Heart right ventricle (tissue), 16 donors: ENCODE results near the gene XYLB. TPM values are rescaled to one million over a fixed set of nuclear protein-coding genes. Genes with fewer than 3 reads are reported as not detected.

Source experiments
- ATAC-seq, 8 donors: fragments of 200-7000 bp; cut with Tn5 transposase; one replicate each; pipeline ENCODE4 v1.9.1; 2020; ENCODE audit warnings: mild to moderate bottlenecking in 8 of 8, moderate library complexity in 8 of 8, moderate number of reproducible peaks in 1 of 8
- DNase-seq, 2 donors: peaks; one replicate each; pipeline ENCODE4 v3.0.0-alpha.2; 2020
- H3K27ac ChIP-seq, 10 donors: fragments of 200-600 bp; sonication (generic) in 2 of 10; one replicate each; pipeline versions ENCODE4 v1.5.0 to v1.8.0; 2020 to 2022; ENCODE audit warnings: mild to moderate bottlenecking in 3 of 10
- H3K27me3 ChIP-seq, 7 donors: fragments of 200-600 bp; one replicate each; pipeline ENCODE4 v1.8.0; 2021 to 2022; ENCODE audit warnings: mild to moderate bottlenecking in 2 of 7
- H3K36me3 ChIP-seq, 9 donors: fragments of 200-600 bp; sonication (generic) in 1 of 9; one replicate each; pipeline versions ENCODE4 v1.5.0 to v1.8.0; 2020 to 2022; ENCODE audit warnings: mild to moderate bottlenecking in 2 of 9
- H3K4me1 ChIP-seq, 9 donors: fragments of 200-600 bp; sonication (generic) in 1 of 9; one replicate each; pipeline versions ENCODE4 v1.5.0 to v1.8.0; 2020 to 2022; ENCODE audit warnings: mild to moderate bottlenecking in 4 of 9
- H3K4me3 ChIP-seq, 10 donors: fragments of 200-600 bp; sonication (generic) in 2 of 10; one replicate each; pipeline versions ENCODE4 v1.5.0 to v1.8.0; 2020 to 2022; ENCODE audit warnings: mild to moderate bottlenecking in 7 of 10, moderate library complexity in 2 of 10
- H3K9me3 ChIP-seq, 11 donors: fragments of 200-600 bp in 10 of 11; sonication (generic) in 2 of 11; one replicate each; pipeline versions ENCODE4 v1.5.0 to v1.8.0; 2013 to 2022; ENCODE audit warnings: mild to moderate bottlenecking in 2 of 11, control low read depth in 1 of 11, moderate library complexity in 1 of 11
- CTCF ChIP-seq, 9 donors: fragments of 200-600 bp; sonication (generic) in 2 of 9; IDR thresholded peaks; one replicate each; pipeline versions ENCODE4 v1.5.0 to v1.8.0; 2021 to 2022; ENCODE audit warnings: antibody characterized with exemption in 9 of 9, mild to moderate bottlenecking in 5 of 9, moderate library complexity in 1 of 9
- WGBS, 2 donors: extraction: QIAGEN DNeasy Blood & Tissue Kit; methylation state at CpG; one replicate each; pipeline ENCODE4 v1.1.7; 2013; ENCODE audit warnings: inconsistent platforms in 1 of 2; 5-methylcytosine and 5-hydroxymethylcytosine counted together
- intact Hi-C, 10 donors: fragments of 100-400 bp; cut with DNase I; formaldehyde crosslinking; loops; one replicate each; pipeline versions ENCODE4 v1.11.1 to v1.14.2; 2022
- polyA plus RNA-seq, 2 donors: library from polyadenylated mRNA; stranded (reverse); fragments of 200-250 nt; gene quantifications; one replicate each; pipeline ENCODE4 v1.2.3, GENCODE V29; 2013
- total RNA-seq, 10 donors: library from RNA; stranded (reverse); fragmentation: NEBNext Ultra II Directional in 3 of 10; extraction: Animal tissue kit (Norgen Biotek cat#: 25700) in 3 of 10; gene quantifications; one replicate each; pipeline versions ENCODE4 v1.2.1 to v1.2.4, GENCODE V29; 2021 to 2023
- donor health status: Arrhythmogenic right ventricular cardiomyopathy.
- donor health status: ischemic (EF 13 %, LVEDD 7.1; RV severe dilation, severe dysfunction).
- donor health status: healthy with polysubstance abuse.
- donor health status: DM: no; HTN: yes; CAD: no.
- donor health status: DM: no; HTN: no; CAD: no.
- donor health status: ischemic (EF 25% LVEDD 6.9; RV normal size, moderate dysfunction).
- donor health status: ischemic (EF 25% LVEDD 5.7; RV mildly dilated, moderate dysfunction).
- donor health status: healthy.
- donor health status: DM: yes; HTN: yes; CAD: no.
- donor health status: Ischemic cardiomyopathy.
- donor health status: ischemic (EF 35%, LVEDD 5.7; RV mildly dilated, moderate dysfunction).
- donor health status: nonischemic (EF 11% LVEDD 7.7; RV severe dilation, severe dysfunction).
- donor health status: DM: yes; HTN: yes; CAD: no.
- donor health status: PGD.
- donor health status: ischemic (EF 29% LVEDD 5.4; RV normal size, mild dysfunction).
- donor health status: nonischemic (EF 23%, LVEDD 6.1; RV moderate dilation, normal function).

XYLB gene
- total and polyA plus RNA-seq, 12 donors: 0.22 to 1.7 (median 0.67) TPM

- no peak for TF ChIP-seq CTCF (IDR thresholded peaks at IDR 0.05)
- Histone ChIP-seq H3K4me3 (no peak overlapping the region), H3K36me3 (no peaks in the 10 kb centered on the region), H3K4me1 (peaks cover 27 to 68% (median 48%) of the 10 kb centered on the region in 9 donors), H3K27me3 (peaks cover 0 to 15% (median 0%) of the 10 kb centered on the region in 7 donors), H3K27ac (peak overlapping the region in 5 of 10 donors; percentile 10 to 76 (median 36)), H3K9me3 (no peaks in the 10 kb centered on the region)
- DNase-seq (no peak), ATAC-seq (peak in 2 of 8 donors; percentile 3 to 15)
- intact Hi-C loops: loop anchor here in 2 of 10 donors (10.0 kb wide), 1 partner anchor 325 kb away; the partner anchor contains the start of genes ACAA1 (in 2 of the 2) and MYD88 (in 2 of the 2)
- 85% methylated on average over 10 of the region's 10 CpGs for WGBS, 2 donors
These were observed 113.0 kb downstream of the XYLB start for GRCh38 chr3:38459499-38460048.

- peak in 7 of 8 donors; percentile 7 to 50 (median 27) for ATAC-seq
- TF ChIP-seq CTCF (IDR thresholded peaks at IDR 0.05): no peak
- intact Hi-C loops: no loop called here
- Histone ChIP-seq H3K4me3 (no peak overlapping the region), H3K4me1 (peaks cover 27 to 63% (median 44%) of the 10 kb centered on the region in 9 donors), H3K27me3 (peaks cover 0 to 6% (median 0%) of the 10 kb centered on the region in 7 donors), H3K36me3 (no peaks in the 10 kb centered on the region), H3K9me3 (no peaks in the 10 kb centered on the region), H3K27ac (peak overlapping the region in 8 of 10 donors; percentile 5 to 76 (median 30))
- no peak for DNase-seq
- 29 to 36% methylated on average over 12 of the region's 12 CpGs for WGBS, 2 donors
These were observed 114.0 kb downstream of the XYLB start for GRCh38 chr3:38460377-38461270.

Other genes starting within 250 kb of the XYLB start
- 100 to 1,000 TPM; 102 to 136 (median 117) TPM for gene ACAA1, start 209.7 kb upstream of the XYLB start, total RNA-seq
- gene ACAA1, start 209.7 kb upstream of the XYLB start, polyA plus RNA-seq: 100 to 1,000 TPM in 1 of 2 donors, 10 to 100 TPM in 1; 76.4 to 133 TPM
- gene MYD88, start 208.1 kb upstream of the XYLB start, total RNA-seq: 10 to 100 TPM in 2 of 10 donors, 1 to 10 TPM in 8; 4.2 to 22.3 (median 6.8) TPM
- 10 to 100 TPM in 1 of 2 donors, 1 to 10 TPM in 1; 7.1 to 11.1 TPM for gene MYD88, start 208.1 kb upstream of the XYLB start, polyA plus RNA-seq
- 10 to 100 TPM; 27.3 to 38.4 (median 31.6) TPM for gene OXSR1, start 181.2 kb upstream of the XYLB start, total RNA-seq
- 10 to 100 TPM; 13.7 to 15.9 TPM for gene OXSR1, start 181.2 kb upstream of the XYLB start, polyA plus RNA-seq
- under 1 TPM in 6 of 10 donors, not detected in 4; 0.13 to 0.49 (median 0.25) TPM for gene SLC22A13, start 81.0 kb upstream of the XYLB start, total RNA-seq
- under 1 TPM; 0.03 to 0.44 TPM for gene SLC22A13, start 81.0 kb upstream of the XYLB start, polyA plus RNA-seq
- gene SLC22A14, start 64.5 kb upstream of the XYLB start, total RNA-seq: under 1 TPM in 2 of 10 donors, not detected in 8; 0.17 to 0.28 TPM
- under 1 TPM; 0.06 to 0.37 TPM for gene SLC22A14, start 64.5 kb upstream of the XYLB start, polyA plus RNA-seq
- gene ACVR2B, start 107.1 kb downstream of the XYLB start, total RNA-seq: 1 to 10 TPM; 3.7 to 7.6 (median 6.3) TPM
- gene ACVR2B, start 107.1 kb downstream of the XYLB start, polyA plus RNA-seq: 1 to 10 TPM in 1 of 2 donors, under 1 TPM in 1; 0.43 to 1.4 TPM
- gene EXOG, start 149.6 kb downstream of the XYLB start, total RNA-seq: 10 to 100 TPM; 11.9 to 38.9 (median 25.4) TPM
- 10 to 100 TPM; 10.7 to 39.9 TPM for gene EXOG, start 149.6 kb downstream of the XYLB start, polyA plus RNA-seq